Kidney epithelial cell (primary cell): ENCODE results near the gene MPV17. TPM values are rescaled to one million over a fixed set of nuclear protein-coding genes. Genes with fewer than 3 reads are reported as not detected.

Experiments used
- DNase-seq: peaks from one replicate; pipeline ENCODE4 v3.0.0-alpha.2; 2010; ENCODE audit warnings: low read depth
- H3K27me3 ChIP-seq: 2 replicates; pipeline ENCODE4 v1.6.0; 2011; ENCODE audit warnings: low read length; ENCODE audit not compliant: control insufficient read depth, insufficient read depth
- H3K36me3 ChIP-seq: 2 replicates; pipeline ENCODE4 v1.5.1; 2011; ENCODE audit warnings: low read length; ENCODE audit not compliant: control insufficient read depth, insufficient read depth
- H3K4me3 ChIP-seq: 2 replicates; pipeline ENCODE4 v1.5.1; 2011; ENCODE audit warnings: low read depth, mild to moderate bottlenecking, control low read depth, low read length
- CTCF ChIP-seq: IDR thresholded peaks from 2 replicates; pipeline ENCODE4 v1.5.1; 2011; ENCODE audit warnings: mild to moderate bottlenecking, moderate library complexity, low read length, control low read depth, inconsistent platforms; ENCODE audit not compliant: insufficient read depth, poor library complexity, severe bottlenecking
- total RNA-seq: library from RNA; depleted of rRNA; stranded (reverse); fragments of >200 nt; gene quantifications from 2 replicates; pipeline ENCODE4 v1.2.3, GENCODE V29; 2015

The MPV17 gene
- total RNA-seq, 1 donor from 2014 or later, result 105 TPM

DNA sequence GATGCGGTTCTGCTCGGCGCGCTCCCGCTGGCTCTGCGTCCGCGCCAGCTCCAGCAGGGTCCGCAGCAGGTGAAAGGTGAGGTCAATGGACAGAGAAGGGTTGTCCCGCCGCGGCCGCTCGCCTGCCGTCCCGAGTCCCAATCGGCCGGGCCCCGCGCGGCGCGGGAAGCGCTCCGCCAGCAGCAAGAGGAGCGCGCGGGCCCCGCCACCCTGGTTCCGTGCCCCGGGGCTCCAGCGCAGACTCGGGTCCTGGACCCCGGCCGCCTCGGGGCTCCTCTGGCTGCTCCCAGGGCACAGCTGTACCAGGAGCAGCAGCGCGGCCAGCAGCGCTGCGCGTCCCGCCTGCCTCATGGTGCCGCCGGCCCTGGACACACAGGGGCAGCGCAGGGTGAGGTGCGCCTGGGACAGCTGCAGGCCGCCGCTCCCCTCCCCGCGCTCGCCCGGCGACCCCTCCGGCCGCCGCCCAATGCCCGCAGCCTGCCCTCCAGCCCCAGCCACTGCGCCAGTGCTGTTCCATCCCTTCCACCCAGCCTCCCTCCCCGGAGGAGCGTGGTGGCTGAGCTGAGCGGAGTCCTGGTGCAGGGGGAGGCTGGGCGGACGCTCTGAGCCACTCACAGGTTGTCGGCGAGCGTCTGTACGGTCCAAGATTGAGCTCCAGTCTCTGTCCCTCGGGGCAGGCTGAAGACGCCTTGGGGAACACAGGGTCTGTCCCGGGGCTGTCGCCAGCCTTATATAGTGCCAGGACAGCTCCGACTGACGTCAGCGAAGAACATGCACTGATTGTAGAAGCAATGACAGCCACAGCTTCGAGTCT is 15.1 kb downstream of the MPV17 start:
- Histone ChIP-seq H3K4me3 (no peak overlapping the region), H3K27me3 (peaks cover 45% of the 10 kb centered on the region), H3K36me3 (no peaks in the 10 kb centered on the region)
- no peak for DNase-seq
- TF ChIP-seq CTCF, result no peak

DNA sequence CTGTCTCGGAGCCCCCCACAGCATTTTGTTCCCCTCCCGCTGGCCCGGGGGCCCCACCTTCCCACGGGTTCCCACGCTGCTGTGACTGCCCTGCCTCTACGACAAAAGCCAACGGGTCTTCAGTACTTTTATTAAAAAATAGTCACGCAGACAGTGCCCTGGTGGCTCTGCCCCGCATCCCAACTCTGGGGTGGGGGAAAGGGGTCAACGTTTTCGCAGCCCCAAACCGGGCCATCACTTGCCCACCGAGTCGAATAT is 15.7 kb downstream of the MPV17 start:
- no peaks in the 10 kb centered on the region for H3K36me3 ChIP-seq
- no peak for TF ChIP-seq CTCF
- peaks cover 45% of the 10 kb centered on the region for H3K27me3 ChIP-seq
- DNase-seq, result no peak
- H3K4me3 ChIP-seq, result no peak overlapping the region

GRCh38 chr2:27306573-27307286 is 16.2 kb downstream of the MPV17 start:
- DNase-seq, result no peak
- peaks cover 45% of the 10 kb centered on the region for H3K27me3 ChIP-seq
- H3K36me3 ChIP-seq, result no peaks in the 10 kb centered on the region
- H3K4me3 ChIP-seq, result no peak overlapping the region
- peak; percentile 7 for TF ChIP-seq CTCF

GRCh38 chr2:27306136-27306535 is 16.8 kb downstream of the MPV17 start:
- H3K4me3 ChIP-seq, result no peak overlapping the region
- no peak for TF ChIP-seq CTCF
- peaks cover 45% of the 10 kb centered on the region for H3K27me3 ChIP-seq
- no peak for DNase-seq
- H3K36me3 ChIP-seq, result no peaks in the 10 kb centered on the region

DNA sequence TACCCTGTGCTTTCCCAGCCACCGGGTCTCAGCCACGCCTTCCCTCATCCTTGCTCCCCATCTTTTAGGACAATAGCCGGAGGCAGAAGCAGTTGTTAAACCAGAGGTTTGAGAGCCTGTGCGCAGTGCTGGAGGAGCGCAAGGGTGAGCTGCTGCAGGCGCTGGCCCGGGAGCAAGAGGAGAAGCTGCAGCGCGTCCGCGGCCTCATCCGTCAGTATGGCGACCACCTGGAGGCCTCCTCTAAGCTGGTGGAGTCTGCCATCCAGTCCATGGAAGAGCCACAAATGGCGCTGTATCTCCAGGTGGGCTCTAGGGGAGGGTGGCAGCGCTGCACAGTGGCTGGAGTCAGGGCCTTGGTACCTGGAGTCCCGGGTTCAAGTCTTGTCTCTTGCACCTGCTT is 17.4 kb downstream of the MPV17 start:
- Histone ChIP-seq H3K36me3 (no peaks in the 10 kb centered on the region), H3K4me3 (no peak overlapping the region), H3K27me3 (peaks cover 45% of the 10 kb centered on the region)
- no peak for DNase-seq
- TF ChIP-seq CTCF, result no peak
